K562 (cell line): ENCODE results near the gene RPL27. TPM values are rescaled to one million over a fixed set of nuclear protein-coding genes. Genes with fewer than 3 reads are reported as not detected.

Experiments used
- ARNT ChIP-seq, 2 experiments: fragments of 450-650 bp; IDR thresholded peaks; 2 replicates each; pipeline ENCODE4 v1.6.1; 2016; ENCODE audit warnings: mild to moderate bottlenecking in 1 of 2
- DDX20 ChIP-seq: fragments of 450-650 bp; IDR thresholded peaks from 2 replicates; pipeline ENCODE4 v1.6.1; 2016; ENCODE audit warnings: missing genetic modification characterization, low read depth, mild to moderate bottlenecking, missing compliant biosample characterization, moderate library complexity
- E4F1 ChIP-seq: fragments of 250-450 bp; sonication (Bioruptor Pico); IDR thresholded peaks from 2 replicates; pipeline ENCODE4 v1.5.0; 2021; ENCODE audit warnings: mild to moderate bottlenecking, borderline replicate concordance
- FOXK2 ChIP-seq, 2 experiments: fragments of 450-650 bp; IDR thresholded peaks in 1 of 2; conservative IDR thresholded peaks in 1 of 2; 2 replicates each; pipeline ENCODE4 v1.6.1; 2016; ENCODE audit warnings: low read depth in 2 of 2, mild to moderate bottlenecking in 1 of 2
- GATA2 ChIP-seq: sonication (generic); formaldehyde crosslinking; IDR thresholded peaks from 2 replicates; pipeline ENCODE4 v1.4.0; 2020; ENCODE audit warnings: mild to moderate bottlenecking, missing genetic modification reagents
- HSF4 ChIP-seq: fragments of 250-450 bp; sonication (Bioruptor Pico); IDR thresholded peaks from 2 replicates; pipeline ENCODE4 v2.1.2; 2022; ENCODE audit warnings: mild to moderate bottlenecking, moderate library complexity, borderline replicate concordance
- MECOM ChIP-seq: fragments of 250-450 bp; sonication (Bioruptor Pico); IDR thresholded peaks from 2 replicates; pipeline ENCODE4 v1.8.0; 2022; ENCODE audit warnings: inconsistent platforms
- NBN ChIP-seq: fragments of 450-650 bp; IDR thresholded peaks from 2 replicates; pipeline ENCODE4 v1.6.1; 2016; ENCODE audit warnings: low read depth, mild to moderate bottlenecking
- NCOA1 ChIP-seq: fragments of 450-650 bp; IDR thresholded peaks from 2 replicates; pipeline ENCODE4 v1.6.1; 2016; ENCODE audit warnings: low read depth
- NEUROD1 ChIP-seq: fragments of 150-350 bp; IDR thresholded peaks from 2 replicates; pipeline ENCODE4 v1.6.1; 2014; ENCODE audit warnings: borderline replicate concordance, low read length, low read depth; ENCODE audit not compliant: partially characterized antibody
- NRF1 ChIP-seq, 2 experiments: fragments of 450-650 bp; IDR thresholded peaks in 1 of 2; conservative IDR thresholded peaks in 1 of 2; 2 replicates each; pipeline ENCODE4 v1.6.1; 2014; ENCODE audit warnings: mild to moderate bottlenecking in 2 of 2
- PATZ1 ChIP-seq: fragments of 250-450 bp; sonication (Bioruptor Pico); IDR thresholded peaks from 2 replicates; pipeline ENCODE4 v1.5.0; 2020; ENCODE audit warnings: mild to moderate bottlenecking, borderline replicate concordance
- POLR2G ChIP-seq: fragments of 200-400 bp; formaldehyde crosslinking; IDR thresholded peaks from 2 replicates; pipeline ENCODE4 v1.6.1; 2017; ENCODE audit warnings: low read depth, mild to moderate bottlenecking, antibody characterized with exemption, low read length, moderate library complexity
- SRSF1 ChIP-seq: fragments of 200-400 bp; formaldehyde crosslinking; IDR thresholded peaks from 2 replicates; pipeline ENCODE4 v1.6.1; 2017; ENCODE audit warnings: mild to moderate bottlenecking, low read depth, low read length, moderate library complexity
- XRCC5 ChIP-seq: fragments of 200-400 bp; formaldehyde crosslinking; IDR thresholded peaks from 2 replicates; pipeline ENCODE4 v1.6.1; 2017; ENCODE audit warnings: low read depth, mild to moderate bottlenecking, low read length
- ZNF507 ChIP-seq: conservative IDR thresholded peaks from 2 replicates; pipeline ENCODE4 v1.6.1; 2017; ENCODE audit warnings: missing genetic modification characterization, missing compliant biosample characterization
- ZNF57 ChIP-seq: fragments of 450-650 bp; formaldehyde crosslinking; IDR thresholded peaks from 2 replicates; pipeline ENCODE4 v1.4.0; 2020; ENCODE audit warnings: mild to moderate bottlenecking, moderate library complexity
- polyA plus RNA-seq, 8 experiments: library from polyadenylated mRNA; depleted of rRNA in 4 of 8; stranded (reverse) in 5 of 8; unstranded in 3 of 8; fragments of >200 nt; fragmentation: Nextera tagmentation in 2 of 8; fragmentation: Illumina TruSeq in 1 of 8; extraction: Ambion mirVana in 2 of 8; extraction: Trizol in 1 of 8; gene quantifications; 2 replicates each; pipeline versions ENCODE4 v1.2.1 to v1.2.3, GENCODE V29; 2011 to 2014; ENCODE audit warnings: inconsistent platforms in 1 of 8, missing spikeins in 1 of 8
- total RNA-seq, 7 experiments: library from RNA; depleted of rRNA in 6 of 7; stranded (reverse); fragments of >200 nt in 6 of 7; fragmentation: Illumina TruSeq in 2 of 7; extraction: Trizol in 2 of 7; gene quantifications; 2 replicates each; pipeline versions ENCODE4 v1.2.1 to v1.2.3, GENCODE V29; 2011 to 2021; ENCODE audit warnings: low replicate concordance in 1 of 7
- TF ChIP-seq, protein P1 (sequence below): fragments of 450-650 bp; IDR thresholded peaks from 2 replicates; pipeline ENCODE4 v1.6.1; 2016
- TF ChIP-seq, protein P2 (sequence below), 2 experiments: fragments of 450-650 bp in 1 of 2; IDR thresholded peaks; 2 replicates each; pipeline ENCODE4 v1.6.1; 2011 to 2017; ENCODE audit warnings: low read depth in 2 of 2, antibody characterized with exemption in 1 of 2, borderline replicate concordance in 1 of 2, low read length in 1 of 2, mild to moderate bottlenecking in 1 of 2, mixed read lengths in 1 of 2; ENCODE audit not compliant: control insufficient read depth in 1 of 2

Gene RPL27
- total and polyA plus RNA-seq, 9 of the 15 experiments (the other 6 are each of a cell fraction or from before 2014, with no cell fraction given) = 1,539 to 6,155 (median 3,710) TPM

DNA sequence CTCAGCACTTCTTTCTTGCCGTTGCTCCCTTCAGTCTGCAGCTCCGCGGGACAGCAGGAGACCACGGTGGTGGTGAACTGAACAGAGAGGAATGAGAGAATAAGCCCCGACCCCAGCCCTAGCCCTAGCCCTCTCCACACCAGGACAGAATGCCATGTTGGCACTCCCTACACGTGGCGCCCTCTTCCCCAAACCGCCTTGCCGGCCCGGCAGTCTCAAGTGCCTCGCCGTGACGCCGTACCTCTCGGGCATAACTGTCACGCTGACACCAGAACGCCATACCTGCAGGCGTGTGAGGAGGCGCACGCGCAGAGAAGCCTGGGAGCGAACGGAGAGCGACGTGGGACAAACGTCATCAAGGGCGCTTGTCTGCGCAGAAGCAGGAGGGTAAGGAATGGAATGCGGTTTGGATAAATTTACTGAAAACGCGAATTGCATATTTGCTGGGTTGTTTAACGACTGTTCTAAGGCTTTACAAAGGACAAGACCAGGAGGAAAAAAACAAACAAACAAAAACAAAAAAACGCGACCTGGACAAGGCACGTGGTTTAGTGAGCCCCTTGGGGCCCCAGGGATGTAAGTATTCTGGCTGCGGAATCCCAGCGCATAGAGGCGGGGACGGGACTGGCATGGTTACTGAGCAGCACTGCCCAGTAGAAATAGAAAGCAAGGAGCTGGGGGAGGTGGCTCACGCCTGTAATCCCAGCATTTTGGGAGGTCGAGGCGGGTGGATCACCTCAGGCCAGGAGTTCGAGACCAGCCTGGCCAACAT lies 33.9 kb upstream of the RPL27 start, which contains the start of gene AARSD1 (continued):
- TF ChIP-seq POLR2G (peak; percentile 90), SRSF1 (no peak), NBN (no peak; the same call in 1 of the 2 replicates), DDX20 (tag) (no peak), HSF4 (CRISPR knock-in tag) (no peak), MECOM (no peak), FOXK2 (conservative IDR thresholded peaks at IDR 0.05 in 1 of 2, IDR thresholded peaks at IDR 0.05 in 1 of 2; ENCODE audit: low read depth in 2 of 2) (peak; percentile 48 to 75; a peak in 2 of 4 replicates), XRCC5 (no peak), NEUROD1 (no peak), ZNF57 (CRISPR knock-in tag) (no peak), ARNT (IDR thresholded peaks at IDR 0.05) (peak; percentile 15 to 44; a peak in 1 of 4 replicates), E4F1 (no peak), NRF1 (conservative IDR thresholded peaks at IDR 0.05 in 1 of 2, IDR thresholded peaks at IDR 0.05 in 1 of 2) (peak; percentile 97), PATZ1 (no peak), ZNF507 (no peak), NCOA1 (peak; percentile 66; the same call in 1 of the 2 replicates), GATA2 (CRISPR knock-in tag) (no peak)
- TF ChIP-seq, protein P1, sequence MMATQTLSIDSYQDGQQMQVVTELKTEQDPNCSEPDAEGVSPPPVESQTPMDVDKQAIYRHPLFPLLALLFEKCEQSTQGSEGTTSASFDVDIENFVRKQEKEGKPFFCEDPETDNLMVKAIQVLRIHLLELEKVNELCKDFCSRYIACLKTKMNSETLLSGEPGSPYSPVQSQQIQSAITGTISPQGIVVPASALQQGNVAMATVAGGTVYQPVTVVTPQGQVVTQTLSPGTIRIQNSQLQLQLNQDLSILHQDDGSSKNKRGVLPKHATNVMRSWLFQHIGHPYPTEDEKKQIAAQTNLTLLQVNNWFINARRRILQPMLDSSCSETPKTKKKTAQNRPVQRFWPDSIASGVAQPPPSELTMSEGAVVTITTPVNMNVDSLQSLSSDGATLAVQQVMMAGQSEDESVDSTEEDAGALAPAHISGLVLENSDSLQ = peak; percentile 87
- TF ChIP-seq, protein P2, sequence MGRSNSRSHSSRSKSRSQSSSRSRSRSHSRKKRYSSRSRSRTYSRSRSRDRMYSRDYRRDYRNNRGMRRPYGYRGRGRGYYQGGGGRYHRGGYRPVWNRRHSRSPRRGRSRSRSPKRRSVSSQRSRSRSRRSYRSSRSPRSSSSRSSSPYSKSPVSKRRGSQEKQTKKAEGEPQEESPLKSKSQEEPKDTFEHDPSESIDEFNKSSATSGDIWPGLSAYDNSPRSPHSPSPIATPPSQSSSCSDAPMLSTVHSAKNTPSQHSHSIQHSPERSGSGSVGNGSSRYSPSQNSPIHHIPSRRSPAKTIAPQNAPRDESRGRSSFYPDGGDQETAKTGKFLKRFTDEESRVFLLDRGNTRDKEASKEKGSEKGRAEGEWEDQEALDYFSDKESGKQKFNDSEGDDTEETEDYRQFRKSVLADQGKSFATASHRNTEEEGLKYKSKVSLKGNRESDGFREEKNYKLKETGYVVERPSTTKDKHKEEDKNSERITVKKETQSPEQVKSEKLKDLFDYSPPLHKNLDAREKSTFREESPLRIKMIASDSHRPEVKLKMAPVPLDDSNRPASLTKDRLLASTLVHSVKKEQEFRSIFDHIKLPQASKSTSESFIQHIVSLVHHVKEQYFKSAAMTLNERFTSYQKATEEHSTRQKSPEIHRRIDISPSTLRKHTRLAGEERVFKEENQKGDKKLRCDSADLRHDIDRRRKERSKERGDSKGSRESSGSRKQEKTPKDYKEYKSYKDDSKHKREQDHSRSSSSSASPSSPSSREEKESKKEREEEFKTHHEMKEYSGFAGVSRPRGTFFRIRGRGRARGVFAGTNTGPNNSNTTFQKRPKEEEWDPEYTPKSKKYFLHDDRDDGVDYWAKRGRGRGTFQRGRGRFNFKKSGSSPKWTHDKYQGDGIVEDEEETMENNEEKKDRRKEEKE (IDR thresholded peaks at IDR 0.05; ENCODE audit: borderline replicate concordance in 1 of 2, control insufficient read depth in 1 of 2, low read depth in 2 of 2, low read length in 1 of 2) = no peak
